ENCODE measurements around the gene HSDL1. TPM values are rescaled to one million over a fixed set of nuclear protein-coding genes. Genes with fewer than 3 reads are reported as not detected.
A peak's percentile ranks its signal among the peaks of the same experiment; 100 is the strongest.

Gene HSDL1
- polyA plus RNA-seq, 6 donors from 2014 or later, result 3.5 to 15.5 (median 13.7) TPM

- Mint-ChIP-seq H3K27ac (peak overlapping the region in 4 of 6 donors; percentile 61 to 91 (median 70)), H3K27me3 (no peaks in the 10 kb centered on the region), H3K9me3 (no peaks in the 10 kb centered on the region), H3K4me3 (no peak overlapping the region), H3K36me3 (peaks cover 0 to 5% of the 10 kb centered on the region in 2 donors), H3K4me1 (peaks cover 31 to 36% (median 34%) of the 10 kb centered on the region in 3 donors)
- DNase-seq (no peak), ATAC-seq (ENCODE audit: low read depth in 2 of 2) (no peak)
Observed at GRCh38 chr16:84105301-84105815, 39.6 kb downstream of the HSDL1 start.

DNA sequence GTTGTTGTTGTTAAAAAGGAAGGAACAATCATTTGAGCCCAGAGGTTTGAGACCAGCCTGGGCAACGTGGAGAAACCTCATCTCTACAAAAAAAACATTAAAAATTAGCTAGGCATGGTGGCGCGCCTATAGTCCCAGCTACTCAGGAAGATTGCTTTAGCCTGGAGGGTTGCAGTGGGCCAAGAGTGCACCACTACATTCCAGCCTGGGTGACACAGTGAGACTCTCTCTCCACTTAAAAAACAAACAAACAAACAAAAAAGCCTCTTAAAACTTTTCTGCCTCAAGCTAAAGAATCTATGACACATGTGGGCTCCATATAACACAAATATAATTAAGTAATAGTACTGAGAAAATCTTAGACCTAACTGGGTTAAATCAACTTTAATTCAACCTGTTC lies 40.7 kb downstream of the HSDL1 start:
- ATAC-seq (ENCODE audit: low read depth in 2 of 2) (no peak), DNase-seq (no peak)
- no peaks in the 10 kb centered on the region for H3K27me3 Mint-ChIP-seq
- no peak overlapping the region for H3K4me3 Mint-ChIP-seq
- peaks cover 31 to 34% (median 34%) of the 10 kb centered on the region in 3 donors for H3K4me1 Mint-ChIP-seq
- peaks cover 0 to 5% of the 10 kb centered on the region in 2 donors for H3K36me3 Mint-ChIP-seq
- no peak overlapping the region for H3K27ac Mint-ChIP-seq
- H3K9me3 Mint-ChIP-seq, result no peaks in the 10 kb centered on the region

- H3K36me3 Mint-ChIP-seq, result peaks cover 0 to 5% of the 10 kb centered on the region in 2 donors
- DNase-seq (no peak), ATAC-seq (ENCODE audit: low read depth in 2 of 2) (no peak)
- H3K27ac Mint-ChIP-seq, result no peak overlapping the region
- H3K4me3 Mint-ChIP-seq, result no peak overlapping the region
- no peaks in the 10 kb centered on the region for H3K9me3 Mint-ChIP-seq
- no peaks in the 10 kb centered on the region for H3K27me3 Mint-ChIP-seq
- H3K4me1 Mint-ChIP-seq, result peaks cover 28 to 32% (median 31%) of the 10 kb centered on the region in 3 donors
Observed at GRCh38 chr16:84103678-84104077, 41.3 kb downstream of the HSDL1 start.

DNA sequence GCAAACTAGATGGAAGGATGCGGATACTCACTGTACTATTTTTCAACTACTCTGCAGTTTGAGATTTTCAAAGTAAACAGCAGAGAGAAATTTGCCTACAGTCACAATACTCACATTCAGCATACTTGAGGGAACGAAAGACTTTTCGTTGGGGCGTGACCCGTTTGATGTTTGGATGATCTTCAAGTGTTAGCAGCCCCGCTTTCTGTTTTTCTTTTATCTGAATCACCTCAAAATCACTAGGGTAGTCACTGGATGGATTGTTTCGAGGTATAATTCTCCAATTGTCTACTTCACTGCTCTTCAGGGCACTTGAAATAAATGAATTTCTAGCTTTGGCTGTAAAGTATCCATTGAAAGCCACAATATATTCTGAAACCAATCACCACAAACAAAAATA lies 46.0 kb downstream of the HSDL1 start:
- ATAC-seq (ENCODE audit: low read depth in 2 of 2) (no peak), DNase-seq (no peak)
- Mint-ChIP-seq H3K4me1 (peaks cover 5 to 7% (median 6%) of the 10 kb centered on the region in 3 donors), H3K4me3 (no peak overlapping the region), H3K27me3 (no peaks in the 10 kb centered on the region), H3K27ac (no peak overlapping the region), H3K9me3 (no peaks in the 10 kb centered on the region), H3K36me3 (peaks cover 13 to 24% of the 10 kb centered on the region in 2 donors)

DNA sequence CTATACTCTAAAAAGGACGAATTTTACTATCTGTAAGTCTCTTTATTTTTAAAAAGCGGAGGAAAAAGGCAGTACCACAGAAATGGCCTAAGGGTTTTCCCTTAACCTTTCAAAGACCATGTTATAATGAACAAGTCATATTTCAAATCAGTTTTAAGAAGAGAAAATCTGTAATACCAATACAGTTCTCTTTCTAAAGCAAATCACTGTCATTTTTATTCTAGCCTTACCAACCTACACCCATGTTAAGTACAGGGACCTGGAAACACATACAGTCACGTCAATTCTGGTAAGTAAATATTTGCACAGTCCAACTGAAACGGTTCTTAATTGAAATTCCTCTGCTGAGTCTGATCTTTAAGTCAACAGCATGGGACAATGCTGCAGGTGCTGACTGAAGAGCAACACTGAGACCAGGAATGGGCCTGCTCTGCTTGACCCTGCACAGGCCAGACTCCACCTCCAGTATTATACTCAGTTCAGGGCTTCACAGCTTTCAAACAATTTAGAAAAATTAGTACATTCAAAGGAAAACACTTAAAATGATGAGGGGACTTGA lies 48.5 kb downstream of the HSDL1 start:
- Mint-ChIP-seq H3K27ac (no peak overlapping the region), H3K9me3 (no peaks in the 10 kb centered on the region), H3K36me3 (peaks cover 33 to 38% of the 10 kb centered on the region in 2 donors), H3K27me3 (no peaks in the 10 kb centered on the region), H3K4me3 (no peak overlapping the region), H3K4me1 (peaks cover 0 to 4% (median 0%) of the 10 kb centered on the region in 3 donors)
- no peak for ATAC-seq (ENCODE audit: low read depth in 2 of 2)
- no peak for DNase-seq

- Mint-ChIP-seq H3K4me3 (peak overlapping the region in 1 of 8 donors; percentile 44), H3K36me3 (peaks cover 40 to 44% of the 10 kb centered on the region in 2 donors), H3K27me3 (no peaks in the 10 kb centered on the region), H3K27ac (peak overlapping the region in 1 of 6 donors; percentile 22), H3K4me1 (peaks cover 0 to 4% (median 0%) of the 10 kb centered on the region in 3 donors), H3K9me3 (no peaks in the 10 kb centered on the region)
- DNase-seq (no peak), ATAC-seq (ENCODE audit: low read depth in 2 of 2) (no peak)
Observed at GRCh38 chr16:84095466-84095865, 49.5 kb downstream of the HSDL1 start.

- H3K36me3 Mint-ChIP-seq, result peaks cover 52 to 55% of the 10 kb centered on the region in 2 donors
- H3K27me3 Mint-ChIP-seq, result no peaks in the 10 kb centered on the region
- no peak for ATAC-seq (ENCODE audit: low read depth in 2 of 2)
- H3K4me3 Mint-ChIP-seq, result no peak overlapping the region
- H3K4me1 Mint-ChIP-seq, result peaks cover 5 to 10% (median 8%) of the 10 kb centered on the region in 3 donors
- no peak overlapping the region for H3K27ac Mint-ChIP-seq
- H3K9me3 Mint-ChIP-seq, result no peaks in the 10 kb centered on the region
- DNase-seq, result no peak
Observed at GRCh38 chr16:84093879-84094270, 51.1 kb downstream of the HSDL1 start.

- Mint-ChIP-seq H3K27me3 (no peaks in the 10 kb centered on the region), H3K36me3 (peaks cover 54 to 58% of the 10 kb centered on the region in 2 donors), H3K9me3 (no peaks in the 10 kb centered on the region), H3K27ac (no peak overlapping the region), H3K4me3 (no peak overlapping the region), H3K4me1 (peaks cover 11 to 16% (median 14%) of the 10 kb centered on the region in 3 donors)
- no peak for ATAC-seq (ENCODE audit: low read depth in 2 of 2)
- DNase-seq, result no peak
Observed at GRCh38 chr16:84093120-84093878, 51.7 kb downstream of the HSDL1 start.

- ATAC-seq (ENCODE audit: low read depth in 2 of 2) (no peak), DNase-seq (no peak)
- Mint-ChIP-seq H3K4me1 (peaks cover 17 to 30% (median 24%) of the 10 kb centered on the region in 3 donors), H3K9me3 (no peaks in the 10 kb centered on the region), H3K27me3 (no peaks in the 10 kb centered on the region), H3K36me3 (peaks cover 52 to 72% of the 10 kb centered on the region in 2 donors), H3K4me3 (no peak overlapping the region), H3K27ac (peak overlapping the region in 1 of 6 donors; percentile 70)
Observed at GRCh38 chr16:84091460-84091859, 53.5 kb downstream of the HSDL1 start.

DNA sequence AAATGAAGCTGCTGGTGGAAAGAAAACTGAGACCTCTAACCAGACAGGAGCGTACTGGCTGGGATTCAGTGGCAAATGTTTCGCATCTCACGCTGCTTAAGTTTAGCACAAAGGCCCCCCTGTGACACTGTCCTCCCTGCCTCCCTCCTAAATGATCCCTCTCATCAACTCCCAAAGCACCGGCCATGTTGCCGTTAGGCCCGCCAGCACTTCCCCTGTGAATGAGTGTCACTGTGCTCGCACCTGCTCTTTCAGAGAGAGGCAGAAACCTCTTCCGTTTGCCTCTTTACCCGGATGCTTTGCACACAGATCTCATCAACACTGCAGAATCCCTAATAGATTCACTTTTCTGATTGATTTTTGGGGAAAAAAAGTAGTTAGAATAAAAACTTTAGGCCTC lies 54.8 kb downstream of the HSDL1 start:
- peak overlapping the region in 1 of 6 donors; percentile 64 for H3K27ac Mint-ChIP-seq
- H3K9me3 Mint-ChIP-seq, result no peaks in the 10 kb centered on the region
- H3K4me3 Mint-ChIP-seq, result no peak overlapping the region
- H3K4me1 Mint-ChIP-seq, result peaks cover 26 to 39% (median 34%) of the 10 kb centered on the region in 3 donors
- H3K36me3 Mint-ChIP-seq, result peaks cover 53 to 75% of the 10 kb centered on the region in 2 donors
- ATAC-seq (ENCODE audit: low read depth in 2 of 2), result no peak
- no peak for DNase-seq
- no peaks in the 10 kb centered on the region for H3K27me3 Mint-ChIP-seq

DNA sequence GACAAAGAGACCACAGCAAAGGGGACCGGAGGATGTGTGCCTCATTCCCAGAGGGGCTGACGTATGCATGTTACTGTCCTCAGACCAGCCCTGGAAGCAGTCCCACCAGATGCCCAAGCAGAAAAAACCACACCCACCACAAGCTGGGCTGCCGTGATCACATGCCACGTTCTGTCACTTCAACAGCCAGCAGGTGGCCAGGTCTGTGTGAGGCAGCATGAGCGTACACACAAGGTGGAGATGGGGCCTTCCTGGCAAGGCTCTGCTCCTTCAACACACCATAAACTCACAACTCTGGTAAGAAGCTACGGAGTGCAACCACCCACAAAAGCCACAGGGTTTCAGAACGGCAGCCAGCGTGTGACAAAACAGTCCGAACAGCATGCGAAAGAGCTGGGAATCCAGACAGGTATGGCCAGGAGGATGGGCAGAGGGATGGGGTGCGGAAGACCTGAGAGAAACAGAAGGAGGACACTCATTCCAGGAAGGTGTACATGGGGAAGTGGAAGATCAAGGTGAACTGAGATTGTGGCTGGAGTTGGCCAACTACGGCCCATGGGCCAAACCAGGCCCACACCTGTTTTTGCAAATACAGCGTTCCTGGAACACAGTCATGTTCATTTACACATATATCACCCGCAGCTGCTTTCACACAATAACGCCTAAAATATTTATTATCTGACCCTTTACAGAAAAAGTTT lies 56.1 kb downstream of the HSDL1 start:
- H3K27me3 Mint-ChIP-seq, result no peaks in the 10 kb centered on the region
- H3K4me1 Mint-ChIP-seq, result peaks cover 30 to 44% (median 40%) of the 10 kb centered on the region in 3 donors
- ATAC-seq (ENCODE audit: low read depth in 2 of 2) (peak; percentile 74 to 77), DNase-seq (peak; percentile 56)
- peak overlapping the region; percentile 3 to 68 (median 27) for H3K4me3 Mint-ChIP-seq
- peaks cover 40 to 65% of the 10 kb centered on the region in 2 donors for H3K36me3 Mint-ChIP-seq
- peak overlapping the region in 5 of 6 donors; percentile 57 to 92 (median 79) for H3K27ac Mint-ChIP-seq
- no peaks in the 10 kb centered on the region for H3K9me3 Mint-ChIP-seq

GRCh38 chr16:84087466-84088151 lies 57.4 kb downstream of the HSDL1 start:
- Mint-ChIP-seq H3K4me3 (peak overlapping the region in 1 of 8 donors; percentile 3), H3K27me3 (no peaks in the 10 kb centered on the region), H3K9me3 (no peaks in the 10 kb centered on the region), H3K4me1 (peaks cover 33 to 44% (median 36%) of the 10 kb centered on the region in 3 donors), H3K36me3 (peaks cover 32 to 60% of the 10 kb centered on the region in 2 donors), H3K27ac (peak overlapping the region in 2 of 6 donors; percentile 11 to 84)
- DNase-seq, result no peak
- no peak for ATAC-seq (ENCODE audit: low read depth in 2 of 2)

DNA sequence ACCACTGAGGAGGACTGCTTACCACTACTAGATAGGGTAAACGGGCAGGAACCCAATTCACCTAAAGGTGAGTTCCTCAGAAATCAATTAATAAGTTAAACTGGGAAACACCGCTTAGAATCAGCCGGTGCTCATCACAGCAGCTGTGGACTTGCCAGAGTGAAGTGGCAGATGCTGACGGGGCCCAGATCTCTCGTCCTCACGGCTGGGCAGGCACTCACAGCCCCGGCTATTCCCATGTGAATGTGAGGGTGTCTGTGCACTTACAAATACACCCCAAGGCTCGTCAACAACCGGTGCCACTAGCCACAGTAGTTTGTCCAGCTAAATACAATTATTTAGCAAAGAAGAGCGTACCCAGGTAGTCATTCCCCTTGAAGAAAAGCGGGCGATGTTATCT lies 58.0 kb downstream of the HSDL1 start:
- no peaks in the 10 kb centered on the region for H3K9me3 Mint-ChIP-seq
- no peaks in the 10 kb centered on the region for H3K27me3 Mint-ChIP-seq
- no peak for ATAC-seq (ENCODE audit: low read depth in 2 of 2)
- peaks cover 33 to 44% (median 36%) of the 10 kb centered on the region in 3 donors for H3K4me1 Mint-ChIP-seq
- no peak overlapping the region for H3K4me3 Mint-ChIP-seq
- H3K36me3 Mint-ChIP-seq, result peaks cover 31 to 57% of the 10 kb centered on the region in 2 donors
- H3K27ac Mint-ChIP-seq, result no peak overlapping the region
- DNase-seq, result no peak
